OCI-LY7 (cell line): ENCODE data around the gene DCDC2C.

Experiments
- CTCF ChIP-seq: fragments of 200-600 bp; sonication (generic); conservative IDR thresholded peaks from 2 replicates; pipeline ENCODE4 v1.5.1; 2014; ENCODE audit warnings: mild to moderate bottlenecking, antibody characterized with exemption, low read length, moderate library complexity, mixed read lengths
- EZH2phosphoT487 ChIP-seq: fragments of 200-600 bp; sonication (generic); IDR thresholded peaks from 2 replicates; pipeline ENCODE4 v1.6.1; 2018; ENCODE audit warnings: low read depth, borderline replicate concordance, mild to moderate bottlenecking, mixed run types, antibody characterized with exemption, low read length, moderate library complexity, mixed read lengths

GRCh38 chr2:3752376-3752775, 49.0 kb downstream of the DCDC2C start:
- no peak for TF ChIP-seq CTCF
- no peak for TF ChIP-seq EZH2phosphoT487
